ENCODE results near the gene KIF16B. TPM values are rescaled to one million over a fixed set of nuclear protein-coding genes. Genes with fewer than 3 reads are reported as not detected.

Gene KIF16B
- total and polyA plus RNA-seq, 2 donors (not counting 3 experiments of a cell fraction or from before 2014, with no cell fraction given) = 2.9 to 8.8 TPM

GRCh38 chr20:16378122-16378521 lies 195.1 kb downstream of the KIF16B start:
- no peaks in the 10 kb centered on the region for H3K9me1 ChIP-seq (replicated peaks; ENCODE audit: control insufficient read depth, extremely low read depth, insufficient read depth, low read length)
- H3K4me1 ChIP-seq (ENCODE audit: control insufficient read depth, extremely low read depth, insufficient read depth, low read length) = no peaks in the 10 kb centered on the region
- no peaks in the 10 kb centered on the region for H3K9me3 ChIP-seq (replicated peaks; ENCODE audit: control insufficient read depth, insufficient read depth, low read length)
- ChIA-PET POLR2A (no interaction called here), CTCF (no interaction called here)
- DNase-seq (ENCODE audit: low read depth, low spot score) (no peak), FAIRE-seq (no peak)
- TF ChIP-seq POLR2A (IDR thresholded peaks at IDR 0.05; ENCODE audit: low read depth, low read length) = no peak
- no peak for TF ChIP-seq GATA2 (IDR thresholded peaks at IDR 0.05; ENCODE audit: insufficient read depth, insufficient read length, low read depth, low read length)
- TF ChIP-seq, protein P1, sequence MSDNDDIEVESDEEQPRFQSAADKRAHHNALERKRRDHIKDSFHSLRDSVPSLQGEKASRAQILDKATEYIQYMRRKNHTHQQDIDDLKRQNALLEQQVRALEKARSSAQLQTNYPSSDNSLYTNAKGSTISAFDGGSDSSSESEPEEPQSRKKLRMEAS (IDR thresholded peaks at IDR 0.05; ENCODE audit: insufficient read depth, insufficient read length) = no peak
- TF ChIP-seq FOS (IDR thresholded peaks at IDR 0.05; ENCODE audit: borderline replicate concordance, insufficient read depth, low read length) = no peak
- no peak for TF ChIP-seq POLR2AphosphoS5 (IDR thresholded peaks at IDR 0.05; ENCODE audit: insufficient read depth, low read depth, low read length)
- no peak for TF ChIP-seq MYC (IDR thresholded peaks at IDR 0.05; ENCODE audit: low read depth, low read length)
- TF ChIP-seq JUN (IDR thresholded peaks at IDR 0.05; ENCODE audit: borderline replicate concordance, insufficient read depth, insufficient read length, low read depth) = no peak
- TF ChIP-seq CTCF (IDR thresholded peaks at IDR 0.05; ENCODE audit: extremely low read depth in 1 of 2, insufficient read depth in 1 of 2, low read depth in 1 of 2, low read length in 2 of 2) = no peak
- no peak for TF ChIP-seq EZH2 (IDR thresholded peaks at IDR 0.05; ENCODE audit: borderline replicate concordance, low read depth, low read length, severe bottlenecking)
- BruUV-seq (replicated peaks) = no TSS peak
- dilution Hi-C loops (cut with MboI; ENCODE audit: extremely low pct_ligation_motif_present, low sequenced_read_pairs) = no loop called here
- intact Hi-C loops (cut with micrococcal nuclease) = no loop called here
- H3K9ac ChIP-seq (replicated peaks; ENCODE audit: extremely low read depth, insufficient read depth, low read length) = no peak overlapping the region
- no peak overlapping the region for H3K27ac ChIP-seq (ENCODE audit: insufficient read depth, low read depth, low read length)
- H3K4me3 ChIP-seq (replicated peaks in 1 of 3; ENCODE audit: insufficient read depth in 1 of 3, low read depth in 1 of 3, low read length in 3 of 3) = no peak overlapping the region
- H3K36me3 ChIP-seq (ENCODE audit: control insufficient read depth in 2 of 2, extremely low read depth in 1 of 2, insufficient read depth in 2 of 2, low read length in 2 of 2) = no peaks in the 10 kb centered on the region
- H3K79me2 ChIP-seq (ENCODE audit: control insufficient read depth, insufficient read depth, low read length) = no peaks in the 10 kb centered on the region
- H4K20me1 ChIP-seq (replicated peaks; ENCODE audit: control insufficient read depth, extremely low read depth, insufficient read depth, low read length) = no peaks in the 10 kb centered on the region
- no peak overlapping the region for H3K4me2 ChIP-seq (ENCODE audit: insufficient read depth, low read length)
- no peaks in the 10 kb centered on the region for H3K27me3 ChIP-seq (ENCODE audit: control insufficient read depth in 2 of 2, insufficient read depth in 2 of 2, low read length in 2 of 2)
- H2AFZ ChIP-seq (ENCODE audit: low read depth, low read length) = no peak overlapping the region
